Vagina (tissue), 2 donors: ENCODE results near the gene BMPR1B. TPM values are rescaled to one million over a fixed set of nuclear protein-coding genes. Genes with fewer than 3 reads are reported as not detected.

ENCODE experiments used
- DNase-seq, 2 donors: peaks; one replicate each; pipeline ENCODE4 v3.0.0-alpha.2; 2017; ENCODE audit errors: extremely low spot score in 2 of 2
- H3K27ac ChIP-seq: fragments of 200-600 bp; sonication (generic); one replicate; pipeline ENCODE4 v1.5.1; 2019
- H3K27me3 ChIP-seq: fragments of 200-600 bp; sonication (generic); one replicate; pipeline ENCODE4 v1.5.1; 2019
- H3K36me3 ChIP-seq, 2 donors: fragments of 200-600 bp; sonication (generic); one replicate each; pipeline ENCODE4 v1.5.1; 2017 to 2019
- H3K4me1 ChIP-seq: fragments of 200-600 bp; sonication (generic); one replicate; pipeline ENCODE4 v1.5.1; 2019
- H3K4me3 ChIP-seq, 2 donors: fragments of 200-600 bp; sonication (generic); 1 replicate in 1 of 2; 2 replicates in 1 of 2; pipeline ENCODE4 v1.5.1; 2016 to 2019
- H3K9me3 ChIP-seq: fragments of 200-600 bp; sonication (generic); one replicate; pipeline ENCODE4 v1.5.1; 2019
- POLR2A ChIP-seq, 2 donors: fragments of 450-650 bp; IDR thresholded peaks; one replicate each; pipeline ENCODE4 v1.6.1; 2017; ENCODE audit warnings: antibody characterized with exemption in 2 of 2, mild to moderate bottlenecking in 2 of 2, moderate library complexity in 2 of 2
- POLR2AphosphoS5 ChIP-seq, 2 donors: sonication (generic); formaldehyde crosslinking; IDR thresholded peaks; one replicate each; pipeline ENCODE4 v1.9.0; 2017; ENCODE audit warnings: antibody characterized with exemption in 2 of 2, mild to moderate bottlenecking in 2 of 2, low read depth in 1 of 2; ENCODE audit not compliant: insufficient read depth in 1 of 2
- intact Hi-C: fragments of 100-400 bp; cut with DNase I; formaldehyde crosslinking; loops from one replicate; pipeline ENCODE4 v1.15.1; 2023
- total RNA-seq: library from RNA; depleted of rRNA; stranded (reverse); fragments of >200 nt; gene quantifications from one replicate; pipeline ENCODE4 v1.2.3, GENCODE V29; 2016
- TF ChIP-seq, protein P1 (sequence below), 3 experiments: fragments of 450-650 bp in 2 of 3; fragments of 200-600 bp in 1 of 3; sonication (generic) in 1 of 3; IDR thresholded peaks; one replicate each; pipeline ENCODE4 v1.5.1; 2017 to 2019; ENCODE audit warnings: antibody characterized with exemption in 3 of 3, mild to moderate bottlenecking in 2 of 3, moderate library complexity in 2 of 3

The BMPR1B gene
- total RNA-seq, 1 donor from 2014 or later, result 0.49 TPM

DNA sequence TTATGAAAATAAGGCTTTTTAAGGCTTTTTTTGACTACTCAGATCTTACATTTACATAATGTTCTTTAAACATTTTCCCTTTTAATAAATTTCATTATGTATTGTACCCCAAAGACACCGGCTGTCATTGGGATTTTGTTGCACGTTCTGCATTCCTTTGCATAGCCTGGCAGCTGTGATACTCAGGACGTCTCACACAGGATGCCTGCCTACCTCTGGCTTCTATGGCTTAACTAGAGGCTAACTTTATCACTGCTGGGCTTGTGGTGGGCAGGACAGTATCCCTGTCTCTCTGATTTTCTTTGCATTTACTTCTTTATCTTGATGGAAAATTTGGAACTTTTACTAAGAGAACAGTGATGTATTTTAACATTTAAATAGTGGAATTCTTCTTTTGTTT lies 147.8 kb downstream of the BMPR1B start:
- H3K36me3 ChIP-seq, result no peaks in the 10 kb centered on the region
- no peak for DNase-seq
- intact Hi-C loops, result no loop called here
- no peak overlapping the region for H3K4me3 ChIP-seq
- no peaks in the 10 kb centered on the region for H3K27me3 ChIP-seq
- H3K27ac ChIP-seq, result no peak overlapping the region
- no peaks in the 10 kb centered on the region for H3K9me3 ChIP-seq
- TF ChIP-seq POLR2A (IDR thresholded peaks at IDR 0.05) (no peak), POLR2AphosphoS5 (IDR thresholded peaks at IDR 0.05; ENCODE audit: insufficient read depth in 1 of 2, low read depth in 1 of 2) (no peak)
- TF ChIP-seq, protein P1, sequence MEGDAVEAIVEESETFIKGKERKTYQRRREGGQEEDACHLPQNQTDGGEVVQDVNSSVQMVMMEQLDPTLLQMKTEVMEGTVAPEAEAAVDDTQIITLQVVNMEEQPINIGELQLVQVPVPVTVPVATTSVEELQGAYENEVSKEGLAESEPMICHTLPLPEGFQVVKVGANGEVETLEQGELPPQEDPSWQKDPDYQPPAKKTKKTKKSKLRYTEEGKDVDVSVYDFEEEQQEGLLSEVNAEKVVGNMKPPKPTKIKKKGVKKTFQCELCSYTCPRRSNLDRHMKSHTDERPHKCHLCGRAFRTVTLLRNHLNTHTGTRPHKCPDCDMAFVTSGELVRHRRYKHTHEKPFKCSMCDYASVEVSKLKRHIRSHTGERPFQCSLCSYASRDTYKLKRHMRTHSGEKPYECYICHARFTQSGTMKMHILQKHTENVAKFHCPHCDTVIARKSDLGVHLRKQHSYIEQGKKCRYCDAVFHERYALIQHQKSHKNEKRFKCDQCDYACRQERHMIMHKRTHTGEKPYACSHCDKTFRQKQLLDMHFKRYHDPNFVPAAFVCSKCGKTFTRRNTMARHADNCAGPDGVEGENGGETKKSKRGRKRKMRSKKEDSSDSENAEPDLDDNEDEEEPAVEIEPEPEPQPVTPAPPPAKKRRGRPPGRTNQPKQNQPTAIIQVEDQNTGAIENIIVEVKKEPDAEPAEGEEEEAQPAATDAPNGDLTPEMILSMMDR (IDR thresholded peaks at IDR 0.05), result no peak
- no peaks in the 10 kb centered on the region for H3K4me1 ChIP-seq

DNA sequence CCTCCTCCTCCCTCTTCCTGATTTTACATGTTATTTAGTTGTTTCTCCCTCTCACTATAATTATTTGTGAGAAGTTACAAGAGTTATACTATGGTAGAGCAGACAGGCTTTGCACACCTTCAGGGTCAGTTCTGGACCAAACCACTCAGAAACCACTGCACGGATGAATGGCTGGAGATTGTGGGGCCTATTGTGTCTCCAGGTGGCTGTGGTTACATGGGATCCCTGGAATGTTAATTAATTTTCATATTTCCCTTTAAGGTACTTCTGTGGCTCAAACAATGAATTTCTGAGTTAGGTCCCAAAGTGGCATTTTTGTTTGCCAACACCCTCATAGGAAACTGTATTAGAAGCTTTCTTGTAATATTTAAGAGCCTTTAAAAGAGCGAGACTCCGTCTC lies 151.9 kb downstream of the BMPR1B start:
- TF ChIP-seq POLR2A (IDR thresholded peaks at IDR 0.05), result no peak
- TF ChIP-seq POLR2AphosphoS5 (IDR thresholded peaks at IDR 0.05; ENCODE audit: insufficient read depth in 1 of 2, low read depth in 1 of 2), result no peak
- TF ChIP-seq, protein P1 (IDR thresholded peaks at IDR 0.05), result no peak
- intact Hi-C loops, result no loop called here

DNA sequence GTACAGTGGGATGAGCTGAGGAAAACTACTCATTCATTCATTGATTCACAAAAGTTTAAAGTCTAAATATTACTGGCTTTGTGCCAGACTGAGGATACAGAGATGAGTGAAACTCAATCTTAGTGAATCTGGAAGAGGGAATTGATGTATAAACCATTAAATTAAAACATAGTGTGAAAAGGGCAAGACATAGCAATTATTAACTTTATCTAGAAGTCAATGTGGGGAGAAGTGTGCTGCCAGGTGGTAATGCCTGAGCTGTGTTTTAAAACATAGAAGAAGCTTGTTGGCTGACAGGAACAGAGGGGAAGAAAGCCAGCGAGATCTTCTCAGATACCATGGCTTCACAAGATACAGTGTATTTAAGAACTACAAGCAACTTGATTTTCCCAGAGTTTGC lies 153.4 kb downstream of the BMPR1B start:
- Histone ChIP-seq H3K4me3 (no peak overlapping the region), H3K27me3 (no peaks in the 10 kb centered on the region), H3K4me1 (no peaks in the 10 kb centered on the region), H3K27ac (no peak overlapping the region), H3K36me3 (no peaks in the 10 kb centered on the region), H3K9me3 (no peaks in the 10 kb centered on the region)
- no peak for DNase-seq
- TF ChIP-seq, protein P1 (IDR thresholded peaks at IDR 0.05), result no peak
- intact Hi-C loops, result no loop called here

More for the DNA sequence above, 151.9 kb downstream of the BMPR1B start:
- no peaks in the 10 kb centered on the region for H3K27me3 ChIP-seq
- H3K9me3 ChIP-seq, result no peaks in the 10 kb centered on the region
- no peaks in the 10 kb centered on the region for H3K36me3 ChIP-seq
- no peak overlapping the region for H3K4me3 ChIP-seq
- H3K4me1 ChIP-seq, result no peaks in the 10 kb centered on the region
- no peak for DNase-seq
- H3K27ac ChIP-seq, result no peak overlapping the region

DNA sequence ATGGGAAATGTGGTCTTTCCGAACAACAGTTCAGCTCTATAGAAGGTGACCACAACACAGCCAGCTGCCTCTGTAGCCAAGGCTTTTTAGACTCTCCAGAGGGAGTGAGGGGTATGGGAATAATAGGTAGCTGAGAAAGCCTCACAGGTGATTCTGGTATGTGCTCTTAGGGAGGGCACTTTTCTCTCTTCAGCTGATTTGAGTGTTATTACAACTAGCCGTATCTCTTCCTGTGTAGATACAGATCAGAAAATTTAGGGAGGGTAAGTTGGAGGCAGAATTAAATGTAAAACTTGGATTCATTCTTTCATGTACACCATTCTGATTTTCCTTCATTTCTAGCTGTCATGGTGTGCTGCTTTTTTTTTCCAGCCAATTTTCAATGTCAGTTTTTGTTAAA lies 154.9 kb downstream of the BMPR1B start:
- Histone ChIP-seq H3K9me3 (no peaks in the 10 kb centered on the region), H3K4me3 (no peak overlapping the region), H3K27ac (no peak overlapping the region), H3K36me3 (no peaks in the 10 kb centered on the region), H3K4me1 (no peaks in the 10 kb centered on the region), H3K27me3 (no peaks in the 10 kb centered on the region)
- DNase-seq, result no peak
- intact Hi-C loops, result no loop called here
- no peak for TF ChIP-seq POLR2AphosphoS5 (IDR thresholded peaks at IDR 0.05; ENCODE audit: insufficient read depth in 1 of 2, low read depth in 1 of 2)
- TF ChIP-seq POLR2A (IDR thresholded peaks at IDR 0.05), result no peak
- TF ChIP-seq, protein P1 (IDR thresholded peaks at IDR 0.05), result no peak

DNA sequence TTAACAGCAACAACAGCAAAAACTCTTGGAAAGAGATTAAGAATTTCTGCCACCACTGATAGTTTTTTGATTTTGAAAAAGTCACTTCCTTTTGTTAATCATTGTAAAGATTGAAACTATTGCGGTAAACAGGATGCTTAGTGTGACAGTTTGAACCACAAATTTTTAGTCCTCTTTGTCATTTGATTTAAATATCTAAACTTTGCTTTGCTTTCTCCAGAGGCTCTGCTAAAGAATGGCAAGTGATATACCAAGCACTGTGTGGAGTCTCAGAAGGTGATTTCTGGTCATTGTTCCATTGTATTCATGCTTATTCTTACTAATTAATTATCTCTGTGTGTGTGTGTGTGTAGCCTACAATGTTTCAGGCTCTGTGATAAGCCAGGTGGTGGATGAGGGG lies 155.6 kb downstream of the BMPR1B start:
- no peak for DNase-seq
- Histone ChIP-seq H3K27ac (no peak overlapping the region), H3K4me1 (no peaks in the 10 kb centered on the region), H3K36me3 (no peaks in the 10 kb centered on the region), H3K27me3 (no peaks in the 10 kb centered on the region), H3K4me3 (no peak overlapping the region), H3K9me3 (no peaks in the 10 kb centered on the region)
- TF ChIP-seq, protein P1 (IDR thresholded peaks at IDR 0.05), result no peak
- no peak for TF ChIP-seq POLR2A (IDR thresholded peaks at IDR 0.05)
- no peak for TF ChIP-seq POLR2AphosphoS5 (IDR thresholded peaks at IDR 0.05; ENCODE audit: insufficient read depth in 1 of 2, low read depth in 1 of 2)
- intact Hi-C loops, result no loop called here
